Endometrial microvascular endothelial cells (primary cell): ENCODE measurements around the gene LIMS1. TPM values are rescaled to one million over a fixed set of nuclear protein-coding genes. Genes with fewer than 3 reads are reported as not detected.
"Not testable (repeated sequence)": the region's sequence is repeated elsewhere in the genome, so short reads cannot be mapped to it uniquely, and the experiment has no call there.

Experiments
- in situ Hi-C: cut with HindIII; loops from 2 replicates; pipeline ENCODE4 v1.10.0; 2017; ENCODE audit warnings: low sequenced_read_pairs, low pct_unique_long_range_greater_than_20kb; ENCODE audit errors: inconsistent ontology term
- total RNA-seq: library from RNA; depleted of rRNA; stranded (reverse); fragments of >200 nt; gene quantifications from one replicate; pipeline ENCODE4 v1.2.3, GENCODE V29; 2015; ENCODE audit errors: inconsistent ontology term

The LIMS1 gene
- total RNA-seq, 1 donor from 2014 or later: 159 TPM

DNA sequence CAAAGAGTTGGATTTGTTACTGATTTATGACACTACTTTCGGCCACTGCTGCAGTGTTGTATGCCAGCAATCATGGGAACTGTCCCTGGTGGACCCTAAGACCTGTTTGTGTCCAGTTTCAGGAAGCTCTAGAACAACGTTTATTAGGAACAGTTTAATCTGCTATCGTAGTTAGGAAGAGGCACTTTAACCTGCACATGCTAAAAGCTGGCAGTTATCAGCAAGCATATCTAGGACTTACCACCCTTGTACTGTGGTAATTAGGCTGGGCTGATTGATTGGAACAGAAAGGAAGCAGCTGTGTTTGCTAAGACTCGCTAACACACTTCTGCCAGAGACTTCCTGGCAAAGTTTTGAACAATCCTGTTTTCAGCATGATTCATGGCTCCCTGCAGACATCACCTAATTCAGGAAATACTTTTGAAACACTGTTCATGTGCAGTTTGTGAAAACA is 144.0 kb downstream of the LIMS1 start:
- in situ Hi-C loops: not testable (repeated sequence)

DNA sequence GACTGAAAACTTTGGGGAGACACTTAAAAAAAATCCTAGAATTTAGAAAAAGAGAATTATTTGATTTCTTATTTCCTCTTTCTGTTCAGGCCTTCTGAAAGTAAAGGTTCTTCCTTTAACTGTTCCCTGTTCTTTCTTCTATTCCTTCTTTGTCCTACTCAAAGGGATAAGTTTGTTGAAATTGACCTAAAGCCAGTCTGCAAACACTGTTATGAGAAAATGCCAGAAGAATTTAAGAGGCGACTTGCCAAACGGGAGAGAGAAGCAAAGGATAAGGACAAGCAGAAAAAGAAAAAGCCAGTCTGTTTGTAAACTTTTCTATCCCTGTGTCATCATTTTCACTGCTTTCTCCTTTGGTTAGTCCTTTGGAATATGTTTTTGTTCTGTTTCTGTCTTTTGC is 146.5 kb downstream of the LIMS1 start:
- in situ Hi-C loops: not testable (repeated sequence)

DNA sequence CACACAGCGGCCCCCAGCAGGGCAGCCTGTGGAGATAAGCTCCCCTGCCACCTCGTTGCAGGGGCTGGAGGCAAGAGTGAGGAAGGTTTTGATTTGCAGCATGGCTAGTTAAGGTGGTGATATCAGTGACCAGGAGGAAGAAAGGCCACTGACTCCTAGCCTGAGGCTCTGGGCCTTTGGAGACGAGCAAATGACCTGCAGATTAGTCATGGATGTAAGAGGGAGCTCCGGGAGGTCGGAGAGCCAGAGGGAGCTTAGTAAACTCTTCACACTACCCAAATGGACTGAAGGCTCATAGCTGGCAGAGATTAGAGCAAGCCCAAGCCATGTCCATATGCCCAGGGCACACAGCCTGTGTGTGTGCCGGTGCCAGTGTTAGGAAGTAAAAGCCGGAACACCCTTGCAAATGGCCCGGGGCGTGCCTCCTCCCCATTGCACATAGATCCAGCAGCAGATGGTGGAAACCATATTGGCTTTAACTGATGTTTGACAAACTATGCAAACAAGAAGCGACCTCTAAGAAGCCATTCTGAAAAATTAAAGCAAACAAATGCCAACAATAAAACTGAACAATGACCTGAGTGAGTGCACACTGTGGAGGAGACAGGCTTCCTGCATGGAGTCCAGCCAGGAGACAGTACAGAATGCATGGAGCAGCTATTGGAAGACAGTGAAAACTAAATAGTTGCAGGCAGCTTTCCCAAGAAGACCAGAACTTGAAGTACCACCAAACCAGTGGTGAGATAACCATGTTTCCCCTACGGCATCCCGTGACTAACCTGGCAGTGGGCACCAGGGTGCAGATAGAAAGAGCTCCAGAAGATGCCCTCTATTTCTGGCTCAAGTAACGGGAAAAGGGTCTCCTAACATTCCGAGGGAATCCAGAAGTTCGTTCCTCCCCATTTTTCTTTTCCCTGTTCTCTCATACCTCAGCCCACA is 154.8 kb downstream of the LIMS1 start:
- in situ Hi-C loops: not testable (repeated sequence)

DNA sequence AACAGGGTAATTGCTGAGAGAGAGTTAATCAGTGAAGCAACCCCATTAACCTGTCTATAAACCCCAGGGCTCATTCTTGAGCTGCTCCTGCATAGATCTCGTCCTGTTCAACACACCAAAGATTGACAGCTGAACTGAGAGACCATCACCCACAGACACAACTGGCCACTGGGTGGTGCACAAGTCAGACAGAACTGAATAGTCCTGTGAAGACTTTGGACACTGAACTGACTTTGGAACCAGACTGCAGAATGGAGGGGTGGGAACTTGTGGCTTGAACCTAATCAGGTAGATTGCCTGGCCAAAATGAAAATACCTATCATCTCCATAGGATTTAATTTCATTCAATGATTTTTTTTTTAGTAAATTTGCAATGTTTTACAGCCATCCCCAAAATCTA is 155.7 kb downstream of the LIMS1 start:
- in situ Hi-C loops: not testable (repeated sequence)

- in situ Hi-C loops: no loop called here
Observed at GRCh38 chr2:108691447-108691846, 157.2 kb downstream of the LIMS1 start.

GRCh38 chr2:108701208-108701607 is 166.9 kb downstream of the LIMS1 start:
- in situ Hi-C loops: no loop called here

GRCh38 chr2:108701806-108702205 is 167.5 kb downstream of the LIMS1 start:
- in situ Hi-C loops: no loop called here

- in situ Hi-C loops: no loop called here
Observed at GRCh38 chr2:108704871-108705270, 170.6 kb downstream of the LIMS1 start.

DNA sequence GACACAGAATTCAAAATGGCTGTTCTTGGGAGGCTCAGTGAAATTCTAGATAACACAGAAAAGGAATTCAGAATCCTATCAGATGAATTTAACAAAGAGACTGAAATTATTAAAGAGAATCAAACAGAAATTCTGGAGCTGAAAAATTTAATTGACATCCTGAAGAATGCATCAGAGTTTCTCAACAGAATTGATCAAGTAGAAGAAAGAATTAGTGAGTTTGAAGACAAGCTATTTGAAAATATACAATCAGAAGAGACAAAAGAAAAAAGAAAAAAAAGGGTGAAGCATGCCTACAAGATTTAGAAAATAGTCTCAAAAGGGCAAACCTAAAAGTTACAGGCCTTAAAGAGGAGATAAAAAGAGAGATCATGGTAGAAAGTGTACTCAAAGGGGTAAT is 173.0 kb downstream of the LIMS1 start:
- in situ Hi-C loops: no loop called here

GRCh38 chr2:108716971-108717370 is 182.7 kb downstream of the LIMS1 start:
- in situ Hi-C loops: not testable (repeated sequence)

- in situ Hi-C loops: no loop called here
Observed at GRCh38 chr2:108719149-108720044, 185.1 kb downstream of the LIMS1 start, which contains the start of gene RANBP2. Gene RANBP2 (plus strand): TSS chr2:108719482. CDS start chr2:108719607, 125 bp downstream.

GRCh38 chr2:108726048-108726447 is 191.8 kb downstream of the LIMS1 start:
- in situ Hi-C loops: not testable (repeated sequence)

- in situ Hi-C loops: not testable (repeated sequence)
Observed at GRCh38 chr2:108734656-108735055, 200.4 kb downstream of the LIMS1 start.

Other genes with a start within 250 kb of the LIMS1 start
- gene SULT1C2, start 245.6 kb upstream of the LIMS1 start, total RNA-seq: not detected
- gene SULT1C4, start 156.5 kb upstream of the LIMS1 start, total RNA-seq: 4.1 TPM
- gene GCC2, start 85.3 kb upstream of the LIMS1 start, total RNA-seq: 7.1 TPM
- 57.0 TPM for gene RANBP2, start 185.0 kb downstream of the LIMS1 start, total RNA-seq